DLD1 (cell line): ENCODE measurements around the gene DMRTC2.

Source experiments
- in situ Hi-C: cut with HindIII; loops from 2 replicates; pipeline ENCODE4 v1.10.0; 2017; ENCODE audit warnings: low sequenced_read_pairs

DMRTC2 gene

GRCh38 chr19:41886761-41887710 is 42.2 kb downstream of the DMRTC2 start:
- in situ Hi-C loops = no loop called here

DNA sequence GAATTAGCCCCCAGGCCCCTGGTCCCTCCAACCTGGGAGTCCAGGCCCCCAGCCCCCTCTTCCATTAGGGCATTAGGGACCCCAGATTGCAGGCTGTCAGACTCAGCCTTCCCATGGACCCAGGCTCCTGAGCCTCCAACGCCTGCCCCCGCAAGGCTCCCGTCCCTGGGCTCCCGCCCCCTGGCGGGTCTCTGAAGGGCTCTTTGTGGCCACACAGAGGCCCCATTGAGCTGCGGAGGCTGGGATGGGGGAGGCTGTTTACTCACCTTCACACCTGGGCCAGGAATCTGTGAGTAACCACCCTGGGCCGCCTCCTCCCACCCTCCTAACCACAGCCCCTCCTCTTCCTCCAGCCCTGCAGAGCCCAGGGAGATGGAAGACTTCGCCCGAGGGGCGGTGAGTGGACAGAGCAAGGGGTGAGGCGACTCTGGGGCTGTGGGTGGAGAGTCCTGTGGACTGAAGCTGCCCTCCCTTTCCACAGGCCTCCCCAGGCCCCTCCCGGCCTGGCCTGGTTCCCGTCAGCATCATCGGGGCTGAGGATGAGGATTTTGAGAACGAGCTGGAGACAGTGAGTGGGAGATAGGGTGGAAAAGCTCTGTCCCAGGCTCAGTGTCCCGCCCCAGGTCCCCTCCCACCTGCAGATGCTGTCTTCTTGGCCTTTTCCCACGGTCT is 43.0 kb downstream of the DMRTC2 start:
- in situ Hi-C loops = no loop called here

- in situ Hi-C loops = no loop called here
These were observed 44.1 kb downstream of the DMRTC2 start for GRCh38 chr19:41888926-41889325.

- in situ Hi-C loops = no loop called here
These were observed 45.1 kb downstream of the DMRTC2 start for GRCh38 chr19:41889896-41890295.

- in situ Hi-C loops = no loop called here
These were observed 46.1 kb downstream of the DMRTC2 start for GRCh38 chr19:41890936-41891335.

DNA sequence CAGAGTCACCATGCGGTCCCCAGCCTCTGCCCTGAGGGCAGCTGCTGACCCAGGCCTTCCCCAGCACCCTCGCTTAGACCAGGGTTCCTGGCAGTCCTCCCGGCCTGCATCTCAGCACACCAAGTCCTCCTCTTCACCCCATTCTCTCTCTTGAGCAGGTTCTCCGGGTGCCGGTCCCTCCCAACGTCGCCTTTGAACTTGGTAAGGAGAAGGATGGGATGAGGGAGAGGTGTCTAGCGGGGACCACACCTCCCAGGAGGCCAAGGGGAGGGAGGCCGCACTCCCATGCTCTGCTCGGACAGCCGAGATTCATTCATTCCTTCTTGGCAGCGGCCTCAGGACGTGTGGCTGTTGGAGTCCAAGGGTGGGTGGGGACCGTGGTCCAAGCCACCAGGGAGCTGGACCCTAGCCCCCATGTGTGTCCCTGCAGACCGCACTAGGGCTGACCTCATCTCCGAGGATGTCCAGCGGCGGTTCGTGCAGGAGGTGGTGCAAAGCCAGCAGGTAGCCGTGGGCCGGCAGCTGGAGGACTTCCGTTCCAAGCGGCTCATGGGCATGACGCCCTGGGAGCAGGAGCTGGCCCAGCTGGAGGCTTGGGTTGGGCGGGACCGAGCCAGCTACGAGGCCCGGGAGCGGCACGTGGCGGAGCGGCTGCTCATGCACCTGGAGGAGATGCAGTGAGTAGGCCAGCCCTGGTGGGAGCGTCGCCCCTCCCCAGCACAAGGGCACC is 47.5 kb downstream of the DMRTC2 start:
- in situ Hi-C loops = no loop called here

DNA sequence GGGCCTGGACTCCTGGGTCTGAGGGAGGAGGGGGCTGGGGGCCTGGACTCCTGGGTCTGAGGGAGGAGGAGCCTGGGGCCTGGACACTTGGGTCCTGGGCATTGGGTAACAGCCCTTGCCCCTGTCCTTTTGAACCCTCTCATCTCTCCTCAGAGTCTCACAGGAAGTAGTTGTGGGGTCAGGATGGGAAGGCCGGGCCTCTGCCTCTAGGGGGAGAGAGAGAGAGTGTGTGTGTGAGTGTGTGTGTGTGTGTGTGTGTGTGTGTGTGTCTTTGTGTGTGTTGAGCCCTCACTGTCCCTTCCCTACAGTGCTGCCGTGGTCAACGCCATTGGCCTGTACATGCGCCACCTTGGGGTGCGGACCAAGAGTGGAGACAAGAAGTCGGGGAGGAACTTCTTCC is 49.1 kb downstream of the DMRTC2 start:
- in situ Hi-C loops = no loop called here

- in situ Hi-C loops = no loop called here
These were observed 49.5 kb downstream of the DMRTC2 start for GRCh38 chr19:41894350-41894749.

- in situ Hi-C loops = no loop called here
These were observed 51.1 kb downstream of the DMRTC2 start for GRCh38 chr19:41895745-41896580.

DNA sequence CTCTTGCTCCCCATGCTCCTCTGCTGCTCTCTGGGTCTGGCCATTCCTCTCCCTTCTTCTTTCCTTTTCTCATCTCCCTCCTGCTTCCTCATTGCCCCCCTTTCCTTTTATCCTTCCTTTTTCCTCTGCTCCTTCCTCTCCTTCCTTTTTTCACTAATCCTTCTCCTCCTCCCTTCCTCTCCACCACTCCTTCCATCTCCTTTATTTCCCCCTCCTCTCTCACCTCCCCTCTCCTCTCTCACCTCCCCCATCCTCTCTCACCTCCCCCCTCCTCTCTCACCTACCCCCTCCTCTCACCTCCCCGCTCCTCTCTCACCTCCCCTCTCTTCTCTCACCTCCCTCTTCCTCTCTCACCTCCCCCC is 51.7 kb downstream of the DMRTC2 start:
- in situ Hi-C loops = no loop called here

DNA sequence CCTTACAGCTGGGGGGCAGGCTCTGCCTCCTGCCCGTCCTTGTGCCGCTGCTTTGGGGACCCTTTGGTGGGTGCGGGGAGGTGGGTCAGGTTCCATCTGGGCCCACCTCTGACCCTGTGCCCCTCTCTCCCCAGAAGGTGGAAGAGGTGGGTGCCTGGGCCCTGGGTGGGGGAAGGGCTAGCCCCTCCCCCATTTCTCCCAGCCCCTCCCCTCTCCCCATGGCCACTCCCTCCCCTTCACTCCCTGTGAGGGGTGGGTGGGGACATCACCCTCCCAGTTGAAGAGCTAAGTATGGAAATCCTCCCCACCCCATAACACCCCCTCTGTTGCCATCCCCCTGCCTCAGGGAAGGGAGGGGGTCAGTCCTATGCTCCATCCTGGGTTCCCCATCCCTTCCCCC is 52.3 kb downstream of the DMRTC2 start:
- in situ Hi-C loops = no loop called here

- in situ Hi-C loops = no loop called here
These were observed 53.0 kb downstream of the DMRTC2 start for GRCh38 chr19:41897820-41898219.

GRCh38 chr19:41898235-41898634 is 53.4 kb downstream of the DMRTC2 start:
- in situ Hi-C loops = no loop called here
